NOMO-1 treated with dmso at 0.1 percent for 144 hours (cell line): ENCODE measurements around the gene APELA.
"Not testable (repeated sequence)": the region's sequence is repeated elsewhere in the genome, so short reads cannot be mapped to it uniquely, and the experiment has no call there.

Experiments used
- DNase-seq: peaks from one replicate; lab custom pipeline; 2025; ENCODE audit not compliant: unreplicated experiment; lab: John Stamatoyannopoulos, UW

APELA gene

GRCh38 chr4:164876700-164877324 lies at the start of gene APELA:
APELA (plus strand) TSS chr4:164877178; CDS start chr4:164877332, 154 bp downstream.
- no peak for DNase-seq

GRCh38 chr4:164828955-164829354 lies 48.0 kb upstream of the APELA start:
- no peak for DNase-seq

- DNase-seq: no peak
Observed at GRCh38 chr4:164846566-164846965, 30.4 kb upstream of the APELA start.

GRCh38 chr4:164847016-164847415 lies 30.0 kb upstream of the APELA start:
- DNase-seq: no peak

- DNase-seq: no peak
Observed at GRCh38 chr4:164847967-164848649, 28.9 kb upstream of the APELA start.

GRCh38 chr4:164856396-164856795 lies 20.6 kb upstream of the APELA start:
- no peak for DNase-seq

GRCh38 chr4:164866817-164867490 lies 10.0 kb upstream of the APELA start:
- DNase-seq: no peak

- no peak for DNase-seq
Observed at GRCh38 chr4:164871673-164872072, 5.3 kb upstream of the APELA start.

- no peak for DNase-seq
Observed at GRCh38 chr4:164872481-164872880, 4.5 kb upstream of the APELA start.

- DNase-seq: no peak
Observed at GRCh38 chr4:164874789-164875188, 2.2 kb upstream of the APELA start.

GRCh38 chr4:164880489-164881262 lies 3.7 kb downstream of the APELA start:
- no peak for DNase-seq

GRCh38 chr4:164888096-164888715 lies 11.2 kb downstream of the APELA start:
- DNase-seq: no peak

GRCh38 chr4:164890691-164891090 lies 13.7 kb downstream of the APELA start:
- no peak for DNase-seq

GRCh38 chr4:164892018-164892417 lies 15.0 kb downstream of the APELA start:
- no peak for DNase-seq

GRCh38 chr4:164894702-164895101 lies 17.7 kb downstream of the APELA start:
- no peak for DNase-seq

- no peak for DNase-seq
Observed at GRCh38 chr4:164902608-164903007, 25.6 kb downstream of the APELA start.

GRCh38 chr4:164904336-164904735 lies 27.4 kb downstream of the APELA start:
- DNase-seq: no peak

- no peak for DNase-seq
Observed at GRCh38 chr4:164904941-164905340, 28.0 kb downstream of the APELA start.

GRCh38 chr4:164906368-164906767 lies 29.4 kb downstream of the APELA start:
- DNase-seq: no peak

GRCh38 chr4:164913506-164913905 lies 36.5 kb downstream of the APELA start:
- not testable (repeated sequence) for DNase-seq

GRCh38 chr4:164918956-164919355 lies 42.0 kb downstream of the APELA start:
- DNase-seq: no peak
